ENCODE data around the gene RB1. TPM values are rescaled to one million over a fixed set of nuclear protein-coding genes. Genes with fewer than 3 reads are reported as not detected.

RB1 gene
- total RNA-seq, 2 donors from 2014 or later = 18.7 to 20.1 TPM

DNA sequence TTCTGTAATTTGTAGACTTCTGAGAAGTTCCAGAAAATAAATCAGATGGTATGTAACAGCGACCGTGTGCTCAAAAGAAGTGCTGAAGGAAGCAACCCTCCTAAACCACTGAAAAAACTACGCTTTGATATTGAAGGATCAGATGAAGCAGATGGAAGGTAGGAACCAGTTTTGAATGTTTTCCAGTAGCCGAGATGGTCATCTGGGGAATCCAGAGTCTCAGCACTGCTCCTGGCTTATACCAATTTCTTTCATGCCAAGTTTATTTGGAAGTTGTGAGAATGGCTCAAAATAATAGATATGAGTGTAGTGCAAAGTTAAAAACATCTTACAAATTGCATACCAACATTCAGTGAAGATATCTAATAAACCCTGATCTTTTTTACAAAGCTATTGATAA, 173.1 kb downstream of the RB1 start:
- H3K4me1 Mint-ChIP-seq = no peaks in the 10 kb centered on the region
- no peak overlapping the region for H3K4me3 Mint-ChIP-seq
- H3K36me3 ChIP-seq (ENCODE audit: control insufficient read depth, insufficient read depth, low read length) = no peaks in the 10 kb centered on the region
- peaks cover under 1% of the 10 kb centered on the region for H3K9me3 Mint-ChIP-seq
- H3K4me3 ChIP-seq (ENCODE audit: low read length) = no peak overlapping the region
- no peaks in the 10 kb centered on the region for H3K36me3 Mint-ChIP-seq (ENCODE audit: low read depth)
- no peak overlapping the region for H3K9ac ChIP-seq (ENCODE audit: extremely low read depth, low read length, poor library complexity, severe bottlenecking)
- WGBS, 2 experiments (ENCODE audit: insufficient coverage in 1 of 2, insufficient read length in 1 of 2) = 42 to 72% methylated on average over 2 to 4 of the region's 4 CpGs
- no peak overlapping the region for H3K27ac Mint-ChIP-seq
- no peak overlapping the region for H3K27ac ChIP-seq (ENCODE audit: low read depth, low read length)
- H3K27me3 Mint-ChIP-seq (ENCODE audit: insufficient read depth) = no peaks in the 10 kb centered on the region
- no peaks in the 10 kb centered on the region for H3K27me3 ChIP-seq (ENCODE audit: control insufficient read depth, insufficient read depth, low read length, poor library complexity, severe bottlenecking)
- TF ChIP-seq, protein P1, sequence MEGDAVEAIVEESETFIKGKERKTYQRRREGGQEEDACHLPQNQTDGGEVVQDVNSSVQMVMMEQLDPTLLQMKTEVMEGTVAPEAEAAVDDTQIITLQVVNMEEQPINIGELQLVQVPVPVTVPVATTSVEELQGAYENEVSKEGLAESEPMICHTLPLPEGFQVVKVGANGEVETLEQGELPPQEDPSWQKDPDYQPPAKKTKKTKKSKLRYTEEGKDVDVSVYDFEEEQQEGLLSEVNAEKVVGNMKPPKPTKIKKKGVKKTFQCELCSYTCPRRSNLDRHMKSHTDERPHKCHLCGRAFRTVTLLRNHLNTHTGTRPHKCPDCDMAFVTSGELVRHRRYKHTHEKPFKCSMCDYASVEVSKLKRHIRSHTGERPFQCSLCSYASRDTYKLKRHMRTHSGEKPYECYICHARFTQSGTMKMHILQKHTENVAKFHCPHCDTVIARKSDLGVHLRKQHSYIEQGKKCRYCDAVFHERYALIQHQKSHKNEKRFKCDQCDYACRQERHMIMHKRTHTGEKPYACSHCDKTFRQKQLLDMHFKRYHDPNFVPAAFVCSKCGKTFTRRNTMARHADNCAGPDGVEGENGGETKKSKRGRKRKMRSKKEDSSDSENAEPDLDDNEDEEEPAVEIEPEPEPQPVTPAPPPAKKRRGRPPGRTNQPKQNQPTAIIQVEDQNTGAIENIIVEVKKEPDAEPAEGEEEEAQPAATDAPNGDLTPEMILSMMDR (conservative IDR thresholded peaks at IDR 0.05) = no peak
- DNase-seq = no peak
- no peaks in the 10 kb centered on the region for H3K9me3 ChIP-seq (ENCODE audit: control insufficient read depth, low read length)
- no peaks in the 10 kb centered on the region for H3K4me1 ChIP-seq (ENCODE audit: control insufficient read depth, insufficient read depth, low read length)

GRCh38 chr13:48477191-48477855, 173.8 kb downstream of the RB1 start:
- H3K27ac Mint-ChIP-seq = no peak overlapping the region
- TF ChIP-seq, protein P1 (conservative IDR thresholded peaks at IDR 0.05) = no peak
- H3K27me3 ChIP-seq (ENCODE audit: control insufficient read depth, insufficient read depth, low read length, poor library complexity, severe bottlenecking) = no peaks in the 10 kb centered on the region
- H3K9me3 ChIP-seq (ENCODE audit: control insufficient read depth, low read length) = no peaks in the 10 kb centered on the region
- H3K4me3 ChIP-seq (ENCODE audit: low read length) = no peak overlapping the region
- no peak overlapping the region for H3K4me3 Mint-ChIP-seq
- H3K27me3 Mint-ChIP-seq (ENCODE audit: insufficient read depth) = no peaks in the 10 kb centered on the region
- WGBS, 2 experiments (ENCODE audit: insufficient coverage in 1 of 2, insufficient read length in 1 of 2) = no CpG with 5 or more reads among the region's 2 CpGs
- no peaks in the 10 kb centered on the region for H3K4me1 Mint-ChIP-seq
- H3K9ac ChIP-seq (ENCODE audit: extremely low read depth, low read length, poor library complexity, severe bottlenecking) = no peak overlapping the region
- no peak overlapping the region for H3K27ac ChIP-seq (ENCODE audit: low read depth, low read length)
- no peaks in the 10 kb centered on the region for H3K4me1 ChIP-seq (ENCODE audit: control insufficient read depth, insufficient read depth, low read length)
- H3K9me3 Mint-ChIP-seq = no peaks in the 10 kb centered on the region
- no peaks in the 10 kb centered on the region for H3K36me3 ChIP-seq (ENCODE audit: control insufficient read depth, insufficient read depth, low read length)
- no peaks in the 10 kb centered on the region for H3K36me3 Mint-ChIP-seq (ENCODE audit: low read depth)
- no peak for DNase-seq

DNA sequence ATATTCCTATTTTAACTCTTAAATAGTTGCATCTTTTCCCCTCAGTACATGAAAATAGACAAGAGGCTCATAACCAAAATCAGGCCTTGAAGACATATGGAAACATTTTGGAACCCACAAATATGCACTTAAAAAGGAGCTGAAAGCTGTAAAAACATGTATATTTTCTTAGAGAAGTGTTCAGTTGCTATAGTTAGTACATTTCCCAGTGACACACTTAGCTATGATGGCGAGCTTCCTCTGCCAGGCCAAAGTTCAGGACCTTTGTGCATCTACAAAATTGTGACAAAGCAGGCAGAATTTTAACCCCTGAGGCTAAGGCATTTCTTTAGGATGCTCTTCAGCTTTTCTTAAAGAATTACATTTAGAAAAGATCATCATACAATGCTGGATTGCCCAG, 174.8 kb downstream of the RB1 start:
- no peak overlapping the region for H3K9ac ChIP-seq (ENCODE audit: extremely low read depth, low read length, poor library complexity, severe bottlenecking)
- no peaks in the 10 kb centered on the region for H3K9me3 ChIP-seq (ENCODE audit: control insufficient read depth, low read length)
- WGBS, 2 experiments (ENCODE audit: insufficient coverage in 1 of 2, insufficient read length in 1 of 2) = 75 to 88% methylated on average over 1 of the region's 1 CpG
- no peak overlapping the region for H3K4me3 Mint-ChIP-seq
- no peak overlapping the region for H3K4me3 ChIP-seq (ENCODE audit: low read length)
- no peak overlapping the region for H3K27ac ChIP-seq (ENCODE audit: low read depth, low read length)
- no peaks in the 10 kb centered on the region for H3K36me3 ChIP-seq (ENCODE audit: control insufficient read depth, insufficient read depth, low read length)
- H3K27me3 ChIP-seq (ENCODE audit: control insufficient read depth, insufficient read depth, low read length, poor library complexity, severe bottlenecking) = no peaks in the 10 kb centered on the region
- H3K4me1 ChIP-seq (ENCODE audit: control insufficient read depth, insufficient read depth, low read length) = no peaks in the 10 kb centered on the region
- no peak overlapping the region for H3K27ac Mint-ChIP-seq
- DNase-seq = no peak
- H3K9me3 Mint-ChIP-seq = no peaks in the 10 kb centered on the region
- H3K27me3 Mint-ChIP-seq (ENCODE audit: insufficient read depth) = no peaks in the 10 kb centered on the region
- TF ChIP-seq, protein P1 (conservative IDR thresholded peaks at IDR 0.05) = no peak
- H3K4me1 Mint-ChIP-seq = no peaks in the 10 kb centered on the region
- no peaks in the 10 kb centered on the region for H3K36me3 Mint-ChIP-seq (ENCODE audit: low read depth)
